Measurements from ENCODE around the gene UTS2R. TPM values are rescaled to one million over a fixed set of nuclear protein-coding genes. Genes with fewer than 3 reads are reported as not detected.
"Not testable (repeated sequence)": the region's sequence is repeated elsewhere in the genome, so short reads cannot be mapped to it uniquely, and the experiment has no call there.

UTS2R gene
- polyA plus RNA-seq, 4 donors = 0.30 to 0.70 (median 0.43) TPM

GRCh38 chr17:82403662-82404660 lies 32.4 kb downstream of the UTS2R start:
- no peak for DNase-seq (ENCODE audit: low read depth in 4 of 4, low spot score in 3 of 4)

- no peak for DNase-seq (ENCODE audit: low read depth in 4 of 4, low spot score in 3 of 4)
Observed at GRCh38 chr17:82405051-82405450, 33.5 kb downstream of the UTS2R start.

- no peak for DNase-seq (ENCODE audit: low read depth in 4 of 4, low spot score in 3 of 4)
Observed at GRCh38 chr17:82406131-82406671, 34.6 kb downstream of the UTS2R start.

GRCh38 chr17:82407255-82407654 lies 35.7 kb downstream of the UTS2R start:
- no peak for DNase-seq (ENCODE audit: low read depth in 4 of 4, low spot score in 3 of 4)

GRCh38 chr17:82408288-82408937 lies 36.8 kb downstream of the UTS2R start:
- no peak for DNase-seq (ENCODE audit: low read depth in 4 of 4, low spot score in 3 of 4)

- no peak for DNase-seq (ENCODE audit: low read depth in 4 of 4, low spot score in 3 of 4)
Observed at GRCh38 chr17:82408938-82409318, 37.4 kb downstream of the UTS2R start.

GRCh38 chr17:82410014-82410716 lies 38.6 kb downstream of the UTS2R start:
- DNase-seq (ENCODE audit: low read depth in 4 of 4, low spot score in 3 of 4) = no peak

GRCh38 chr17:82411396-82412053 lies 40.0 kb downstream of the UTS2R start:
- DNase-seq (ENCODE audit: low read depth in 4 of 4, low spot score in 3 of 4) = no peak

GRCh38 chr17:82412081-82412480 lies 40.5 kb downstream of the UTS2R start:
- not testable (repeated sequence) for DNase-seq (ENCODE audit: low read depth in 4 of 4, low spot score in 3 of 4)

- no peak for DNase-seq (ENCODE audit: low read depth in 4 of 4, low spot score in 3 of 4)
Observed at GRCh38 chr17:82412535-82413520, 41.3 kb downstream of the UTS2R start.

GRCh38 chr17:82414548-82415281 lies 43.1 kb downstream of the UTS2R start:
- peak in 3 of 4 donors; percentile 61 to 72 (median 70) for DNase-seq (ENCODE audit: low read depth in 4 of 4, low spot score in 3 of 4)

GRCh38 chr17:82415336-82415735 lies 43.8 kb downstream of the UTS2R start:
- DNase-seq (ENCODE audit: low read depth in 4 of 4, low spot score in 3 of 4) = no peak

GRCh38 chr17:82415786-82416185 lies 44.2 kb downstream of the UTS2R start:
- DNase-seq (ENCODE audit: low read depth in 4 of 4, low spot score in 3 of 4) = no peak

GRCh38 chr17:82416264-82416663 lies 44.7 kb downstream of the UTS2R start:
- no peak for DNase-seq (ENCODE audit: low read depth in 4 of 4, low spot score in 3 of 4)

- no peak for DNase-seq (ENCODE audit: low read depth in 4 of 4, low spot score in 3 of 4)
Observed at GRCh38 chr17:82416771-82417170, 45.2 kb downstream of the UTS2R start.

- DNase-seq (ENCODE audit: low read depth in 4 of 4, low spot score in 3 of 4) = peak; percentile 71 to 77 (median 74)
Observed at GRCh38 chr17:82418001-82418986, 46.7 kb downstream of the UTS2R start, which contains the start of the genes HEXD and OGFOD3. HEXD (plus strand) TSS chr17:82418347; CDS start chr17:82419800, 1,453 bp downstream. OGFOD3 (minus strand) TSS chr17:82418586; CDS start chr17:82418485, 101 bp downstream.

GRCh38 chr17:82419540-82419939 lies 48.0 kb downstream of the UTS2R start:
- no peak for DNase-seq (ENCODE audit: low read depth in 4 of 4, low spot score in 3 of 4)
